HepG2 (cell line): ENCODE results near the gene EIF3B. TPM values are rescaled to one million over a fixed set of nuclear protein-coding genes. Genes with fewer than 3 reads are reported as not detected.
A peak's percentile ranks its signal among the peaks of the same experiment; 100 is the strongest.

Experiments used
- ATAC-seq: fragments of 200-7000 bp; cut with Tn5 transposase; 3 replicates; pipeline ENCODE4 v1.9.1; 2020; ENCODE audit warnings: mild to moderate bottlenecking, moderate library complexity
- BruUV-seq: library from RNA; stranded (reverse); fragments of 400-500 nt; replicated peaks from 2 replicates; lab custom pipeline; 2021; lab: Mats Ljungman, UMichigan
- CTCF ChIA-PET: fragments of 300-600 bp; formaldehyde crosslinking; extraction: SDS; loops from one replicate; lab custom pipeline; 2021; ENCODE audit warnings: low total read pairs, inconsistent platforms, low intra/inter-chr PET ratio; lab: Yijun Ruan, JAX
- POLR2A ChIA-PET: fragments of 350-600 bp; sonication (Branson Sonifier 250); formaldehyde crosslinking; loops from one replicate; lab custom pipeline; 2020; ENCODE audit warnings: antibody characterized with exemption, inconsistent platforms; lab: Yijun Ruan, JAX
- DNase-seq: peaks from one replicate; pipeline ENCODE4 v3.0.0-alpha.2; 2015; ENCODE audit warnings: low spot score
- FAIRE-seq: peaks from 3 replicates; lab custom pipeline; 2011; peaks lifted over from hg19 to GRCh38; lab: Jason Lieb, UNC
- H2AFZ ChIP-seq: one replicate; pipeline ENCODE4 v1.6.1; 2011; ENCODE audit warnings: low read length, inconsistent platforms
- H3K27ac ChIP-seq: fragments of 300-600 bp; 3 replicates; pipeline ENCODE4 v1.8.0; 2011; ENCODE audit warnings: mixed run types, mild to moderate bottlenecking, mixed read lengths, low read length, inconsistent platforms; ENCODE audit not compliant: insufficient read depth; ENCODE audit errors: extremely low read length
- H3K27me3 ChIP-seq, 2 experiments: fragments of 200-600 bp in 1 of 2; 2 replicates in 1 of 2; 3 replicates in 1 of 2; pipeline versions ENCODE4 v1.6.0 to v1.8.0; 2011; ENCODE audit warnings: low read length in 2 of 2, mild to moderate bottlenecking in 2 of 2, moderate library complexity in 2 of 2, inconsistent platforms in 1 of 2; ENCODE audit not compliant: insufficient read depth in 2 of 2, control insufficient read depth in 1 of 2
- H3K36me3 ChIP-seq, 2 experiments: fragments of 200-600 bp in 1 of 2; replicated peaks in 1 of 2; 2 replicates in 1 of 2; 3 replicates in 1 of 2; pipeline versions ENCODE4 v1.5.1 to v1.8.0; 2011; ENCODE audit warnings: low read length in 2 of 2, inconsistent platforms in 1 of 2; ENCODE audit not compliant: insufficient read depth in 2 of 2, control insufficient read depth in 1 of 2
- H3K4me1 ChIP-seq: 2 replicates; pipeline ENCODE4 v1.5.1; 2012; ENCODE audit warnings: low read length, inconsistent platforms; ENCODE audit not compliant: insufficient read depth
- H3K4me2 ChIP-seq: 2 replicates; pipeline ENCODE4 v1.6.0; 2011; ENCODE audit warnings: low read depth, low read length, inconsistent platforms
- H3K4me3 ChIP-seq, 3 experiments: fragments of 200-600 bp in 1 of 3; sonication (generic), shearing (Covaris generic) in 1 of 3; replicated peaks in 1 of 3; 2 replicates each; pipeline ENCODE4 v1.5.1; 2011 to 2016; ENCODE audit warnings: low read length in 3 of 3, inconsistent platforms in 2 of 3, low read depth in 2 of 3, mild to moderate bottlenecking in 2 of 3, control low read depth in 1 of 3, mixed read lengths in 1 of 3; ENCODE audit not compliant: insufficient read depth in 1 of 3
- H3K79me2 ChIP-seq: one replicate; pipeline ENCODE4 v1.6.1; 2011; ENCODE audit warnings: low read length, inconsistent platforms; ENCODE audit not compliant: insufficient read depth
- H3K9ac ChIP-seq: 2 replicates; pipeline ENCODE4 v1.6.0; 2011; ENCODE audit warnings: mild to moderate bottlenecking, low read depth, low read length, inconsistent platforms; ENCODE audit not compliant: insufficient read depth
- H3K9me3 ChIP-seq: 2 replicates; pipeline ENCODE4 v1.5.1; 2012; ENCODE audit warnings: mild to moderate bottlenecking, low read length
- H4K20me1 ChIP-seq: 2 replicates; pipeline ENCODE4 v1.6.0; 2011; ENCODE audit warnings: inconsistent platforms, mild to moderate bottlenecking, low read length, moderate library complexity; ENCODE audit not compliant: insufficient read depth
- AGO2 ChIP-seq: fragments of 200-400 bp; formaldehyde crosslinking; optimal IDR thresholded peaks from 2 replicates; pipeline ENCODE3; 2017; ENCODE audit warnings: mild to moderate bottlenecking, low read depth, low read length, moderate library complexity
- FOXC1 ChIP-seq: sonication (generic); formaldehyde crosslinking; IDR thresholded peaks from 2 replicates; pipeline ENCODE4 v1.8.0; 2022; ENCODE audit warnings: mild to moderate bottlenecking, missing genetic modification reagents, borderline replicate concordance
- HNRNPL ChIP-seq: fragments of 200-400 bp; formaldehyde crosslinking; IDR thresholded peaks from 2 replicates; pipeline ENCODE4 v1.6.1; 2017; ENCODE audit warnings: mild to moderate bottlenecking, low read depth, low read length
- POLR2A ChIP-seq, 2 experiments: IDR thresholded peaks; 2 replicates each; pipeline ENCODE4 v1.6.1; 2011; ENCODE audit warnings: low read depth in 2 of 2, low read length in 2 of 2, mild to moderate bottlenecking in 1 of 2, moderate library complexity in 1 of 2; ENCODE audit not compliant: insufficient read depth in 1 of 2
- RBFOX2 ChIP-seq: fragments of 200-400 bp; formaldehyde crosslinking; IDR thresholded peaks from 2 replicates; pipeline ENCODE4 v1.6.1; 2017; ENCODE audit warnings: low read depth, mild to moderate bottlenecking, low read length
- WGBS: methylation state at CpG from one replicate; pipeline ENCODE4 v1.1.6; 2017; ENCODE audit warnings: low lambda C conversion rate; 5-methylcytosine and 5-hydroxymethylcytosine counted together
- in situ Hi-C: cut with HindIII; loops from 2 replicates; pipeline ENCODE4 v1.10.0; 2017; ENCODE audit warnings: low pct_unique_long_range_greater_than_20kb; ENCODE audit not compliant: extremely low pct_ligation_motif_present
- intact Hi-C: fragments of 100-400 bp; cut with micrococcal nuclease; formaldehyde crosslinking; loops from one replicate; pipeline ENCODE4 v1.10.0; 2022; ENCODE audit not compliant: unreplicated experiment
- polyA plus RNA-seq, 8 experiments: library from polyadenylated mRNA; depleted of rRNA in 3 of 8; stranded (reverse) in 7 of 8; unstranded in 1 of 8; fragments of >200 nt; fragmentation: Illumina TruSeq in 4 of 8; extraction: Trizol in 4 of 8; gene quantifications; 2 replicates each; pipeline versions ENCODE4 v1.2.1 to v1.2.3, GENCODE V29; 2011 to 2016; ENCODE audit warnings: low read depth in 4 of 8, missing spikeins in 1 of 8, mixed read lengths in 1 of 8; ENCODE audit not compliant: insufficient read depth in 1 of 8
- total RNA-seq, 5 experiments: library from RNA; depleted of rRNA; stranded (reverse); fragments of >200 nt; fragmentation: Illumina TruSeq; extraction: Trizol; gene quantifications; 2 replicates each; pipeline ENCODE4 v1.2.3, GENCODE V29; 2016; ENCODE audit warnings: low read depth in 1 of 5

EIF3B gene
- total and polyA plus RNA-seq, 2 of the 13 experiments (the other 11 are each of a cell fraction or from before 2014, with no cell fraction given): 92.2 to 241 TPM

GRCh38 chr7:2383543-2384274, 29.1 kb downstream of the EIF3B start:
- no peak overlapping the region for H3K27ac ChIP-seq
- H3K79me2 ChIP-seq: no peaks in the 10 kb centered on the region
- H3K27me3 ChIP-seq: no peaks in the 10 kb centered on the region
- no peaks in the 10 kb centered on the region for H3K4me1 ChIP-seq
- ATAC-seq (peak; percentile 15), DNase-seq (no peak), FAIRE-seq (no peak)
- 96% methylated on average over 21 of the region's 29 CpGs for WGBS
- ChIA-PET CTCF (no interaction called here), POLR2A (no interaction called here)
- intact Hi-C loops: loop anchor here (1.0 kb wide), 1 partner anchor 48 kb away; no protein-coding TSS in a partner anchor
- no peak overlapping the region for H3K4me2 ChIP-seq
- 0 out of 2 replicates have a peak, but pooled peaks cover under 1% of the 10 kb centered on the region for H4K20me1 ChIP-seq
- H3K9me3 ChIP-seq: no peaks in the 10 kb centered on the region
- TF ChIP-seq AGO2: peak; percentile 95
- 0 out of 2 replicates have a peak, but pooled peaks have one; percentile 55 for TF ChIP-seq HNRNPL
- 0 out of 4 replicates have a peak, but pooled peaks of 1 of the 2 experiments have one; percentile 15 for TF ChIP-seq POLR2A (IDR thresholded peaks at IDR 0.05; ENCODE audit: insufficient read depth in 1 of 2, low read depth in 2 of 2, low read length in 2 of 2)
- peak; percentile 38 for TF ChIP-seq RBFOX2
- no peak for TF ChIP-seq FOXC1 (CRISPR knock-in tag)
- in situ Hi-C loops: loop anchor here (10.0 kb wide), 1 partner anchor 51 kb away; no protein-coding TSS in a partner anchor
- BruUV-seq: no TSS peak
- no peak overlapping the region for H3K4me3 ChIP-seq
- H2AFZ ChIP-seq: no peak overlapping the region
- H3K9ac ChIP-seq: no peak overlapping the region
- H3K36me3 ChIP-seq: peaks cover 17 to 40% of the 10 kb centered on the region in 2 experiments
